K562 (cell line): Measurements from ENCODE around the gene BIRC3. TPM values are rescaled to one million over a fixed set of nuclear protein-coding genes. Genes with fewer than 3 reads are reported as not detected.

Experiments
- ATAC-seq: fragments of 200-7000 bp; cut with Tn5 transposase; 3 replicates; pipeline ENCODE4 v1.9.1; 2020; ENCODE audit warnings: moderate library complexity
- BruUV-seq: library from RNA; stranded (reverse); fragments of 400-500 nt; replicated peaks from 2 replicates; lab custom pipeline; 2021; lab: Mats Ljungman, UMichigan
- CTCF ChIA-PET: fragments of 300-600 bp; formaldehyde crosslinking; extraction: SDS; loops from one replicate; lab custom pipeline; 2021; ENCODE audit warnings: low intra/inter-chr PET ratio; lab: Yijun Ruan, JAX
- POLR2A ChIA-PET: fragments of 300-600, 350-650 bp; sonication (Branson Sonifier 250); formaldehyde crosslinking; extraction: SDS; loops from one replicate; lab custom pipeline; 2021; ENCODE audit warnings: antibody characterized with exemption, inconsistent platforms; lab: Yijun Ruan, JAX
- DNase-seq, 4 experiments: peaks; one replicate each; pipeline versions ENCODE4 v3.0.0 to v3.0.0-alpha.2; 2011 to 2018; ENCODE audit warnings: low spot score in 3 of 4, mixed read lengths in 3 of 4; ENCODE audit errors: extremely low read depth in 1 of 4
- FAIRE-seq: peaks from 2 replicates; lab custom pipeline; 2011; peaks lifted over from hg19 to GRCh38; lab: Jason Lieb, UNC
- H2AFZ ChIP-seq: 2 replicates; pipeline ENCODE4 v1.6.0; 2011; ENCODE audit warnings: low read depth, low read length, control low read depth, inconsistent platforms
- H3K27ac ChIP-seq: fragments of 200-600 bp; 3 replicates; pipeline ENCODE4 v1.8.0; 2011; ENCODE audit warnings: low read depth, mild to moderate bottlenecking, control low read depth, inconsistent platforms, low read length, moderate library complexity, mixed read lengths; ENCODE audit errors: extremely low read depth
- H3K27me3 ChIP-seq, 2 experiments: fragments of 300-600 bp in 1 of 2; 2 replicates in 1 of 2; 3 replicates in 1 of 2; pipeline versions ENCODE4 v1.6.0 to v1.8.0; 2011; ENCODE audit warnings: inconsistent platforms in 2 of 2, low read length in 2 of 2, mild to moderate bottlenecking in 1 of 2, mixed read lengths in 1 of 2, moderate library complexity in 1 of 2; ENCODE audit not compliant: control insufficient read depth in 2 of 2, insufficient read depth in 2 of 2
- H3K36me3 ChIP-seq: fragments of 300-600 bp; 3 replicates; pipeline ENCODE4 v1.8.0; 2011; ENCODE audit warnings: mild to moderate bottlenecking, low read length, inconsistent platforms; ENCODE audit not compliant: control insufficient read depth, insufficient read depth
- H3K4me1 ChIP-seq, 2 experiments: fragments of 200-600 bp in 1 of 2; replicated peaks in 1 of 2; 2 replicates in 1 of 2; 3 replicates in 1 of 2; pipeline versions ENCODE4 v1.5.1 to v1.8.0; 2011; ENCODE audit warnings: inconsistent platforms in 2 of 2, low read length in 2 of 2, mild to moderate bottlenecking in 1 of 2, mixed read lengths in 1 of 2, moderate library complexity in 1 of 2; ENCODE audit not compliant: control insufficient read depth in 2 of 2, insufficient read depth in 2 of 2
- H3K4me2 ChIP-seq: 2 replicates; pipeline ENCODE4 v1.6.1; 2011; ENCODE audit warnings: low read length, control low read depth, inconsistent platforms, mixed read lengths; ENCODE audit not compliant: insufficient read depth
- H3K4me3 ChIP-seq: fragments of 200-600 bp; sonication (generic), shearing (Covaris generic); 2 replicates; pipeline ENCODE4 v1.5.1; 2016; ENCODE audit warnings: control low read depth, inconsistent platforms
- H3K79me2 ChIP-seq: fragments of 200-600 bp; 3 replicates; pipeline ENCODE4 v1.8.0; 2011; ENCODE audit warnings: low read length, inconsistent platforms; ENCODE audit not compliant: control insufficient read depth, insufficient read depth
- H3K9ac ChIP-seq, 2 experiments: 2 replicates each; pipeline versions ENCODE4 v1.6.0 to v1.6.1; 2011; ENCODE audit warnings: low read depth in 2 of 2, low read length in 2 of 2, control low read depth in 1 of 2, inconsistent platforms in 1 of 2, mild to moderate bottlenecking in 1 of 2, mixed read lengths in 1 of 2; ENCODE audit not compliant: insufficient read depth in 1 of 2
- H3K9me1 ChIP-seq: one replicate; pipeline ENCODE4 v1.6.0; 2011; ENCODE audit warnings: inconsistent platforms, mild to moderate bottlenecking, low read length, moderate library complexity; ENCODE audit not compliant: control insufficient read depth, insufficient read depth
- H3K9me3 ChIP-seq: replicated peaks from 2 replicates; pipeline ENCODE4 v1.5.1; 2011; ENCODE audit warnings: low read depth, low read length, inconsistent platforms; ENCODE audit not compliant: control insufficient read depth, insufficient read depth
- H4K20me1 ChIP-seq: replicated peaks from 2 replicates; pipeline ENCODE4 v1.6.1; 2011; ENCODE audit warnings: low read length, inconsistent platforms, mixed read lengths; ENCODE audit not compliant: control insufficient read depth, insufficient read depth
- ARID2 ChIP-seq: fragments of 450-650 bp; IDR thresholded peaks from 2 replicates; pipeline ENCODE4 v1.6.1; 2017; ENCODE audit warnings: antibody characterized with exemption, mild to moderate bottlenecking
- NR3C1 ChIP-seq: sonication (generic); formaldehyde crosslinking; IDR thresholded peaks from 2 replicates; pipeline ENCODE4 v1.8.1; 2022; ENCODE audit warnings: missing genetic modification reagents
- ZNF766 ChIP-seq: fragments of 200-800 bp; sonication (Bioruptor generic); conservative IDR thresholded peaks from 2 replicates; pipeline ENCODE4 v1.6.1; 2016; ENCODE audit warnings: missing genetic modification characterization, missing compliant biosample characterization
- WGBS: fragments of 100-300 bp; shearing (Covaris generic); methylation state at CpG from one replicate; pipeline ENCODE4 v1.1.6; 2016; ENCODE audit warnings: low coverage, mixed read lengths; ENCODE audit not compliant: insufficient coverage; ENCODE audit errors: missing lambda C conversion rate; 5-methylcytosine and 5-hydroxymethylcytosine counted together
- in situ Hi-C: fragments of 300-500 bp; cut with MboI; formaldehyde crosslinking; loops from 4 replicates; pipeline ENCODE4 v1.15.0; 2018; ENCODE audit warnings: inconsistent platforms, mixed read lengths
- intact Hi-C: fragments of 100-400 bp; cut with micrococcal nuclease; formaldehyde crosslinking; loops from 2 replicates; pipeline ENCODE4 v1.14.2; 2022
- polyA plus RNA-seq, 8 experiments: library from polyadenylated mRNA; depleted of rRNA in 4 of 8; stranded (reverse) in 5 of 8; unstranded in 3 of 8; fragments of >200 nt; fragmentation: Nextera tagmentation in 2 of 8; fragmentation: Illumina TruSeq in 1 of 8; extraction: Ambion mirVana in 2 of 8; extraction: Trizol in 1 of 8; gene quantifications; 2 replicates each; pipeline versions ENCODE4 v1.2.1 to v1.2.3, GENCODE V29; 2011 to 2014; ENCODE audit warnings: inconsistent platforms in 1 of 8, missing spikeins in 1 of 8
- total RNA-seq, 7 experiments: library from RNA; depleted of rRNA in 6 of 7; stranded (reverse); fragments of >200 nt in 6 of 7; fragmentation: Illumina TruSeq in 2 of 7; extraction: Trizol in 2 of 7; gene quantifications; 2 replicates each; pipeline versions ENCODE4 v1.2.1 to v1.2.3, GENCODE V29; 2011 to 2021; ENCODE audit warnings: low replicate concordance in 1 of 7
- TF ChIP-seq, protein P1 (sequence below): fragments of 250-450 bp; sonication (Bioruptor Pico); IDR thresholded peaks from 2 replicates; pipeline ENCODE4 v1.9.0; 2021; ENCODE audit warnings: mild to moderate bottlenecking, inconsistent platforms
- TF ChIP-seq, protein P2 (sequence below): fragments of 450-650 bp; IDR thresholded peaks from 2 replicates; pipeline ENCODE4 v1.6.1; 2016; ENCODE audit warnings: mild to moderate bottlenecking, moderate library complexity

BIRC3 gene
- total and polyA plus RNA-seq, 9 of the 15 experiments (the other 6 are each of a cell fraction or from before 2014, with no cell fraction given), result 0.08 to 0.42 (median 0.18) TPM

DNA sequence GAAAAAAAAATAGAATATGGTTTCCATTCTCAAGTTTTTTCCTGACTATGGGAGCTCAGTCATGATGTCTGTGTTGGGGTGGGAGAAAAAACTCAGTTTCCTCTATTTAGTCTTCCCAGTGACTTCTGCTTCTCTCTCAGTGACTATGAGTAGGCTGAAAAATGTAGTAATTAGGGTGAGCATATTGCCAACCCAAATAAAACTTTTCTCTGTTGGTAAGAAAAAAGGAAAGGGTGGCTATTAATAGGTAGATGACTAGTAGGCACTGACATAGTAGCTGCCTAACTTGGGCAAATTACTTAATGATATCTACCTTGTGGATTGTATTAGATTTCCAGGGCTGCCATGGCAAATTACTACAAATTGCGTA, 34.2 kb upstream of the BIRC3 start:
- WGBS, result 37% methylated on average over 1 of the region's 1 CpG
- FAIRE-seq, result no peak
- Histone ChIP-seq H3K27ac (no peak overlapping the region), H3K9me3 (no peaks in the 10 kb centered on the region), H4K20me1 (no peaks in the 10 kb centered on the region), H3K4me2 (no peak overlapping the region), H3K79me2 (no peaks in the 10 kb centered on the region)
- TF ChIP-seq NR3C1, result no peak
- TF ChIP-seq, protein P1, sequence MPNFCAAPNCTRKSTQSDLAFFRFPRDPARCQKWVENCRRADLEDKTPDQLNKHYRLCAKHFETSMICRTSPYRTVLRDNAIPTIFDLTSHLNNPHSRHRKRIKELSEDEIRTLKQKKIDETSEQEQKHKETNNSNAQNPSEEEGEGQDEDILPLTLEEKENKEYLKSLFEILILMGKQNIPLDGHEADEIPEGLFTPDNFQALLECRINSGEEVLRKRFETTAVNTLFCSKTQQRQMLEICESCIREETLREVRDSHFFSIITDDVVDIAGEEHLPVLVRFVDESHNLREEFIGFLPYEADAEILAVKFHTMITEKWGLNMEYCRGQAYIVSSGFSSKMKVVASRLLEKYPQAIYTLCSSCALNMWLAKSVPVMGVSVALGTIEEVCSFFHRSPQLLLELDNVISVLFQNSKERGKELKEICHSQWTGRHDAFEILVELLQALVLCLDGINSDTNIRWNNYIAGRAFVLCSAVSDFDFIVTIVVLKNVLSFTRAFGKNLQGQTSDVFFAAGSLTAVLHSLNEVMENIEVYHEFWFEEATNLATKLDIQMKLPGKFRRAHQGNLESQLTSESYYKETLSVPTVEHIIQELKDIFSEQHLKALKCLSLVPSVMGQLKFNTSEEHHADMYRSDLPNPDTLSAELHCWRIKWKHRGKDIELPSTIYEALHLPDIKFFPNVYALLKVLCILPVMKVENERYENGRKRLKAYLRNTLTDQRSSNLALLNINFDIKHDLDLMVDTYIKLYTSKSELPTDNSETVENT, result no peak
- no peak for TF ChIP-seq ZNF766 (CRISPR knock-in tag)
- TF ChIP-seq, protein P2, sequence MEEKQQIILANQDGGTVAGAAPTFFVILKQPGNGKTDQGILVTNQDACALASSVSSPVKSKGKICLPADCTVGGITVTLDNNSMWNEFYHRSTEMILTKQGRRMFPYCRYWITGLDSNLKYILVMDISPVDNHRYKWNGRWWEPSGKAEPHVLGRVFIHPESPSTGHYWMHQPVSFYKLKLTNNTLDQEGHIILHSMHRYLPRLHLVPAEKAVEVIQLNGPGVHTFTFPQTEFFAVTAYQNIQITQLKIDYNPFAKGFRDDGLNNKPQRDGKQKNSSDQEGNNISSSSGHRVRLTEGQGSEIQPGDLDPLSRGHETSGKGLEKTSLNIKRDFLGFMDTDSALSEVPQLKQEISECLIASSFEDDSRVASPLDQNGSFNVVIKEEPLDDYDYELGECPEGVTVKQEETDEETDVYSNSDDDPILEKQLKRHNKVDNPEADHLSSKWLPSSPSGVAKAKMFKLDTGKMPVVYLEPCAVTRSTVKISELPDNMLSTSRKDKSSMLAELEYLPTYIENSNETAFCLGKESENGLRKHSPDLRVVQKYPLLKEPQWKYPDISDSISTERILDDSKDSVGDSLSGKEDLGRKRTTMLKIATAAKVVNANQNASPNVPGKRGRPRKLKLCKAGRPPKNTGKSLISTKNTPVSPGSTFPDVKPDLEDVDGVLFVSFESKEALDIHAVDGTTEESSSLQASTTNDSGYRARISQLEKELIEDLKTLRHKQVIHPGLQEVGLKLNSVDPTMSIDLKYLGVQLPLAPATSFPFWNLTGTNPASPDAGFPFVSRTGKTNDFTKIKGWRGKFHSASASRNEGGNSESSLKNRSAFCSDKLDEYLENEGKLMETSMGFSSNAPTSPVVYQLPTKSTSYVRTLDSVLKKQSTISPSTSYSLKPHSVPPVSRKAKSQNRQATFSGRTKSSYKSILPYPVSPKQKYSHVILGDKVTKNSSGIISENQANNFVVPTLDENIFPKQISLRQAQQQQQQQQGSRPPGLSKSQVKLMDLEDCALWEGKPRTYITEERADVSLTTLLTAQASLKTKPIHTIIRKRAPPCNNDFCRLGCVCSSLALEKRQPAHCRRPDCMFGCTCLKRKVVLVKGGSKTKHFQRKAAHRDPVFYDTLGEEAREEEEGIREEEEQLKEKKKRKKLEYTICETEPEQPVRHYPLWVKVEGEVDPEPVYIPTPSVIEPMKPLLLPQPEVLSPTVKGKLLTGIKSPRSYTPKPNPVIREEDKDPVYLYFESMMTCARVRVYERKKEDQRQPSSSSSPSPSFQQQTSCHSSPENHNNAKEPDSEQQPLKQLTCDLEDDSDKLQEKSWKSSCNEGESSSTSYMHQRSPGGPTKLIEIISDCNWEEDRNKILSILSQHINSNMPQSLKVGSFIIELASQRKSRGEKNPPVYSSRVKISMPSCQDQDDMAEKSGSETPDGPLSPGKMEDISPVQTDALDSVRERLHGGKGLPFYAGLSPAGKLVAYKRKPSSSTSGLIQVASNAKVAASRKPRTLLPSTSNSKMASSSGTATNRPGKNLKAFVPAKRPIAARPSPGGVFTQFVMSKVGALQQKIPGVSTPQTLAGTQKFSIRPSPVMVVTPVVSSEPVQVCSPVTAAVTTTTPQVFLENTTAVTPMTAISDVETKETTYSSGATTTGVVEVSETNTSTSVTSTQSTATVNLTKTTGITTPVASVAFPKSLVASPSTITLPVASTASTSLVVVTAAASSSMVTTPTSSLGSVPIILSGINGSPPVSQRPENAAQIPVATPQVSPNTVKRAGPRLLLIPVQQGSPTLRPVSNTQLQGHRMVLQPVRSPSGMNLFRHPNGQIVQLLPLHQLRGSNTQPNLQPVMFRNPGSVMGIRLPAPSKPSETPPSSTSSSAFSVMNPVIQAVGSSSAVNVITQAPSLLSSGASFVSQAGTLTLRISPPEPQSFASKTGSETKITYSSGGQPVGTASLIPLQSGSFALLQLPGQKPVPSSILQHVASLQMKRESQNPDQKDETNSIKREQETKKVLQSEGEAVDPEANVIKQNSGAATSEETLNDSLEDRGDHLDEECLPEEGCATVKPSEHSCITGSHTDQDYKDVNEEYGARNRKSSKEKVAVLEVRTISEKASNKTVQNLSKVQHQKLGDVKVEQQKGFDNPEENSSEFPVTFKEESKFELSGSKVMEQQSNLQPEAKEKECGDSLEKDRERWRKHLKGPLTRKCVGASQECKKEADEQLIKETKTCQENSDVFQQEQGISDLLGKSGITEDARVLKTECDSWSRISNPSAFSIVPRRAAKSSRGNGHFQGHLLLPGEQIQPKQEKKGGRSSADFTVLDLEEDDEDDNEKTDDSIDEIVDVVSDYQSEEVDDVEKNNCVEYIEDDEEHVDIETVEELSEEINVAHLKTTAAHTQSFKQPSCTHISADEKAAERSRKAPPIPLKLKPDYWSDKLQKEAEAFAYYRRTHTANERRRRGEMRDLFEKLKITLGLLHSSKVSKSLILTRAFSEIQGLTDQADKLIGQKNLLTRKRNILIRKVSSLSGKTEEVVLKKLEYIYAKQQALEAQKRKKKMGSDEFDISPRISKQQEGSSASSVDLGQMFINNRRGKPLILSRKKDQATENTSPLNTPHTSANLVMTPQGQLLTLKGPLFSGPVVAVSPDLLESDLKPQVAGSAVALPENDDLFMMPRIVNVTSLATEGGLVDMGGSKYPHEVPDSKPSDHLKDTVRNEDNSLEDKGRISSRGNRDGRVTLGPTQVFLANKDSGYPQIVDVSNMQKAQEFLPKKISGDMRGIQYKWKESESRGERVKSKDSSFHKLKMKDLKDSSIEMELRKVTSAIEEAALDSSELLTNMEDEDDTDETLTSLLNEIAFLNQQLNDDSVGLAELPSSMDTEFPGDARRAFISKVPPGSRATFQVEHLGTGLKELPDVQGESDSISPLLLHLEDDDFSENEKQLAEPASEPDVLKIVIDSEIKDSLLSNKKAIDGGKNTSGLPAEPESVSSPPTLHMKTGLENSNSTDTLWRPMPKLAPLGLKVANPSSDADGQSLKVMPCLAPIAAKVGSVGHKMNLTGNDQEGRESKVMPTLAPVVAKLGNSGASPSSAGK, result no peak
- no peak for TF ChIP-seq ARID2
- TF ChIP-seq, all 486 proteins: peak for 0
- intact Hi-C loops (no loop called here), in situ Hi-C loops (loop anchor here (10.0 kb wide), 1 partner anchor 212 kb away; no protein-coding TSS in a partner anchor)
- no TSS peak for BruUV-seq
- CTCF ChIA-PET, result no interaction called here
- H3K27me3 ChIP-seq, result no peaks in the 10 kb centered on the region; a peak in 1 of 5 replicates
- H3K9ac ChIP-seq, result no peak overlapping the region
- H3K36me3 ChIP-seq, result no peaks in the 10 kb centered on the region
- peaks cover 0 to 6% of the 10 kb centered on the region in 2 experiments; a peak in 1 of 5 replicates for H3K4me1 ChIP-seq
- ATAC-seq (no peak), DNase-seq (no peak)
- no peak overlapping the region for H2AFZ ChIP-seq
- no peaks in the 10 kb centered on the region for H3K9me1 ChIP-seq
- H3K4me3 ChIP-seq, result no peak overlapping the region
- POLR2A ChIA-PET, result interaction anchor here (1.0 kb wide), 1 partner anchor 14 kb away, joined by 3 read pairs; no protein-coding TSS in a partner anchor
